Esophagus mucosa (tissue), 1 donor: Measurements from ENCODE around the gene TCF3. TPM values are rescaled to one million over a fixed set of nuclear protein-coding genes. Genes with fewer than 3 reads are reported as not detected.
"Not testable (repeated sequence)": the region's sequence is repeated elsewhere in the genome, so short reads cannot be mapped to it uniquely, and the experiment has no call there.

Experiments used
- ATAC-seq: fragments of 200-7000 bp; cut with Tn5 transposase; one replicate; pipeline ENCODE4 v1.9.1; 2020
- total RNA-seq: library from RNA; stranded (reverse); gene quantifications from one replicate; pipeline ENCODE4 v1.2.4, GENCODE V29; 2023
- donor health status: DM: yes; HTN: yes; CAD: no.

Gene TCF3
- total RNA-seq, 1 donor from 2014 or later = 39.5 TPM

DNA sequence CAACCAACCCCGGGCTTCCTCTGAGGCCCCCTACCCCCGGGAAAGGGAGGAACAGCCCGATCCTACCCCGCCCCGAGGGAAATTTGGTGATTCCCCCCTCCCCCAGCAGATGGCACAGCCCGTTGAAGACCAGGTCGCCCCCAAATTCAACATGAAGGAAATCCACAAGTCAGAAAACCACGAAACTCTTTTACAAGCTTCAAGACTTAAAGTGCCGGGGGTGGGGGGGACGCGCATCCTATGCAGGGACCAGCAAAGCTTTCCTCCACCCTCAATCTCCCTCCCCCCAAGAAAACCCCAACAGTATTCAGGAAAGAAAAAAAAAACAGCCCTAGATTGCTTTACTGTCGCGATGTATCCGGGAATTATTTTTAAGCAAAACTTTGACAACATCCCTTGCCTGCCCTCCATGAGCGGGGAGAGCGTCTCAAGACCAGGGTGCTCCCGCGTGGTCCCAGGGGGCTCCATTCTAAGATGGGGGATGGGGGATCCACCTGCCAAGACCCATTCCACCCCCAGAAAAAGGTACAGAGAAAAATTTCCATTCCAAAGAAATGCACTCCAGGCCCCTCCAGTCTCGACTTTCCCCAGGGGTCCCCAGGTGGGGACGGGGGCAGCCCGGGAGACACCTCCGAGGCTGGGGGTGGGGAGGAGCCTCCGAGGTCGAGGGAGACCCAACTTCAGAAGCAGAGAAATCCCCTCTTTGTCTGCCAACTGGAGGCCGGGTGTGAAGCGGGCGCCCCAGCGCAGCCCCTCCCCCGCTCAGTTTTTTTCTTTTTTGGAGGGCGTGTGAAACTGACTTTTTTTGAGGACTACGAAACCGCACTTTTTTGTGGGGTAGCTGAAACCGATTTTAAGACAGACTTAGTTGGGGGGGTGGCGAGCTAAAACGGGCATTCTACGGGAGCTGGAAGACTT lies 1.5 kb downstream of the TCF3 start:
- no peak for ATAC-seq

DNA sequence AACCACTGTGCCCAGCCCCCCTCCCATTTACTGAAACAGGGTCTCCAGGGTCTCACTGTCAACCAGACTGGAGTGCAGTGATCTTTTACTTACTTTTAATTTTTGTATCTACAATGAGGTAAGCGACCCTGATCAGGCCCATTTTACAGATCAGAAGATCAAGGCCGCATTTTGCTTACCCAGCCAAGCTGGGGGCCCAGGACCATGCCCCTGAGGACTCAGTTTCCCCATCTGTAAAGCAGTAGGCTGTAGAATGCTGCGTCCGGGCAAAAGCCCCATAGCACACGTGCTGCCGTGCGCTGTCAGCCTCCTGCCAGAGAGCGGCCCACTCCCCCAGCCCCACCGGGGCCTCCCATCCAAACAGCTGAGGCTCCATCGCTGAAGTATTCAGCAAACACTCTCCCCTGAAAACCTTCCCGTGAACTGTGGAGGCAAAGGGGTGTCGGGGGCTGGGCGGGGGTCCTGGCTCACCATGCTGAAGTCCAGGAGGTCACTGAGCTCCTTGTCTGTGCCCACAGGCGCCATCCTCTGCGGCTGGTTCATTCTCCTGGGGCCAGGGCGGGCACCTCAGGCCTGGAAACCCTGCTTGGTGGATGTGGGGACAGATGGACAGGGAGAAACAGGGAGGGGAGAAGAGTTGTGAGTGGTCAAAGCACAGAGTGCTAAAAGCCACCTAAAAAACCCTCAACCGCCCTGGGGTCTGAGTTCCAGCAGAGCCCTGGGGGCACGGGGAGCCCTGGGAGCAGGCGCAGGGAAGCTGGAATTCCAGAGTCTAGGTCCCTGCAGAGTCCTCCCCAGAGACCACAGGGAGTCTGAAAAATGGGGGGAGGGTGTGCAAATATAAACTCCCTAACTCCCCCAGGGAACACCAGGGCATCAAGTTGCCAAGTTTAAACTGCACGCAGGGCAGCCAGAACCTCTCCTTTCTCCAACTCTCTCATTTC lies 2.4 kb downstream of the TCF3 start:
- ATAC-seq = no peak

DNA sequence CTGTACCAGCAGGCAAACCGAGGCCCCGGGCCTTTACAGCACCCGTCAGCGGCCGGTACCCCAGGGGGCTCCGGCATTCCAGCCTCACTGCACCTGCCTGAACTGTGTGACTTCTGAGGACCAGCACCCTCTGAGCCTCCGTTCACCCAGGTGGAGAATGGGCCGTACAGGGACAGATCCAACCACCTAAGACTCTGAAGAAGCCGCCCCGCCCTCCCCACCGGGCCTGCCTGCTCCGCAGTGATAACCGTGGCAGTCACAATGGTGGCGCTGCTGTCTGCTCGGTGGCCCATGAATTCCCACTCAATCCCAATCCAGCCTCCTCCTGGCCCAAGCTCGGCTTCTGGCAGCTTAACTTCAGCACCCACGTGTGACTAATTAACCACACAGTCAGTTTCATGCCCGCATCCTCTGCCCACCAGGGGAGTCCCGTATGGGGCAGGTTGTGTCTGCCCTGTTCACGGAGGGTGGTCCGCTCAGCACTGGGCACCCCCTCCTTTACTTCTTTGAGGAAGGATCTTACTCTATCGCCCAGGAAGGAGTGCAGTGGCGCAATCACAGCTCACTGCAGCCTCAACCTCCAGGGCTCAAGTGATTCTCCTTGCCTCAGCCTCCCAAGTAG lies 3.4 kb downstream of the TCF3 start:
- ATAC-seq = no peak

DNA sequence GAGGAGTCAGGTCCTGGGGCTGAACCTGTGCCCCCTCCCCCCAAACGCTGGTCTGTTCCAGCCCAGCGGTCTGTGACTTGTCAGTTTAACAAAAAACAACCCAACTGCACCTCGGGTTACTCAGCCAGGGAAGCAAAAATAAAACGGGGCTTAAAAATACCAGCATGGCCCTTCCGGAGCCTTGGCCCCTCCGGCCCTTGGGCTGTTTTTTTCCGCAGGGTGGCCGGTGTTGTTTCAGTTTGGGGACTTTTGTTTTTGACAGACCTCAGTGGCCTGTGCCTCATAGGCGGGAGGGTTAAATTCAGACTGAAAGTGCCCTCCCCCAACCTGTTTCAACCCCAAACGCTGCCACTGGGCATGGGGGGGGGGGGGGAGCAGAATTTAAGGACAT lies 4.0 kb downstream of the TCF3 start:
- ATAC-seq = no peak

DNA sequence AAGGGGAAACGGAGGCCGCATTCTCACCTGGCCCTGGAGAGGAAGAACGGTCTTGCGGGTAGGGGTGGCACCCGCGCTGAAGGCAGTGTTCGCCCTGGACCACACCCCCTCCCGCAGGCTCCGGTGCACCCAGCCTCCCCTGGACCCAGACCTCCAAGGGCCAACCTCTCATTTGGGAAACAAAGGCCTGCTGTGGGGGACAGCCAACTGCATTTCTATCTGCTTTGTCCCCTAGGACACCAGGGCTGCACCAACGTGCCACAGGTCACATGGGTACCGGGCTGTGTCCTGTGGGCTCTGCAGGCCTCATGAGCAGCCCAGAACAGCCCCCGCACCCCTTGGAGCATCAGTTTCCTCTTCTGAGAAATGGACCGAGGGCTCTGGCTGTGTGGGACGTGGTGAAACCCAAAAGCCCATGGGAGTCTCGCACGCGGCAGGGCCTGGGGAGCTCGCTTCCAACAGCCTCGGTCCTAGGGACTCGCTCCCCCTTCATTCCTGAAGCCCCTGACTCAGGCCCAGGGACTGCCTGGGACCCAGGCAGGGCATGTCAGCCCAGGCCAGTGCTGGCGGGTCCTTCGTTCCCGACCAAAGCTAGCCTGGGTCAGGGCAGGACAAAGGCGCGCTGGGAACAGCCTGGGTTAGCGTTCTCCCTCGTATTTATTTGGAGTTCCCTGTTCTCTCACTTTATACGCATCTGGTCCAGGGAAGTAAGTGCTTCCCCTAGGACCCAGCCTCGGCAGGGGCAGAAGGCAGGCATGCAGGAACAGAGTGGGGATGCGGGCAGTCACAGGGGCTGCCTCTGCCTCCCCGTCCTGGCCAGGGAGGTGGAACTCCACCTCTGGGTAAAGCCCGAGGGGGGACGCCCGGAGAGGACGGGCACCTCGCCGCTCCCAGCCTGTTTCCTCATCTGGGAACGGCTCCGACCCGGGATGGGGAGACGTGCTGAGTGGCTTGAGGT lies 4.6 kb downstream of the TCF3 start:
- ATAC-seq = no peak

DNA sequence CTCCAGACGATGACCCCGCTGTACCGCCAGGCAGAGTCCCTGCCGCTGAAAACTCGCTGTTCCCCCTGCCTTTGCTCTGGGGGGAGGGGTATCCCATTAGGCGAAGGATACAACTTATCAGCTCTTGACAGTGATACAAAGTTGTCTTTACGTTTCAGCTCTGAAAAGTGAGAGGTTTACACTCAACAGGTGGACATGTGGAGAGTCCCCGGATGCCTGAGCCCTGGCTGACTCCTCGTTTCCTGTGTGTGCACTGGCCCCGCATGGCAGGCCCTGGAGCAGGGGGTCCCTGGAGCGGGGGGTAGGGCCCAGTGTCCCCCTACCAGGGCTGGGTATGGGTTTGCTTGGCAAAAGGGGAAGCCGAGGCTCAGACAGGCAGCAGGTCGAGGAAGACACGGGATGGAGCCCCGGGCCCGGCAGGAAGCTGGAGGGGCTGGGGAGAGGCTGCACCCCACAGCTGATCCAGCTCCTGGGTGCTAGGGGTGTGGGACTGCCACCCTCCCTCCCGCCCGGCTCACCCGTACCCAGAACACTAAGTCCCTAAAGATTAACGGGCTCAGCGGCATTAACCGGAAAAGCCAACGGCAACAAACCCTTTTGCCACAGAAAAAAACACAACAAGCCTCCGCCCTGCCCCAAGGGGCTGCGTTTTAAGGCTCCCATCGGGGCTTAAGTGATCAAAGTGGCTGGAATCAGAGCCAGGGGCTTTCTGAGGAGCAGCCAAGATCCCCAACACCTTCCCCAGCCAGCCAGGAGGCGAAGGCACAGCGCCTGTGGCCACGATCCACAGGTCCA lies 5.6 kb downstream of the TCF3 start:
- no peak for ATAC-seq

DNA sequence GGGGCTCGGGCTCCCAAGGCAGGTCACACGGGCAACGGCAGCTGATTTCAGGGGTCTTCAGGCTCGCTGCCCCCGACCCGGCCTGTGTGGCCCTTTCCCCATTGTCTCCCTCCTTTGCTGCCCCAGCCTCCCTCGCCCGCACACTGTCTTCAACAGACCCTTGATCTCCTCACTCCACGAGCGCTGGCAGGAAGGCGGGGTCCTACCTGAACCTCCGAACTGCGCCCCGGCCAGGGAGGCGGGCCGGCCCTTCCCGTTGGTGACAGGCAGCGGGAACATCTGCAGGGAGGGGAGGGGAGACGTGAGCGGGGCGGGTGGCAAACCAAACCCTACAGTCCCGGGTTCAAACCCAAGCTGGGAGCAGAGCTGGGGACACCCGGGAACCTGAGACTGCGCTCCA lies 6.3 kb downstream of the TCF3 start:
- no peak for ATAC-seq

DNA sequence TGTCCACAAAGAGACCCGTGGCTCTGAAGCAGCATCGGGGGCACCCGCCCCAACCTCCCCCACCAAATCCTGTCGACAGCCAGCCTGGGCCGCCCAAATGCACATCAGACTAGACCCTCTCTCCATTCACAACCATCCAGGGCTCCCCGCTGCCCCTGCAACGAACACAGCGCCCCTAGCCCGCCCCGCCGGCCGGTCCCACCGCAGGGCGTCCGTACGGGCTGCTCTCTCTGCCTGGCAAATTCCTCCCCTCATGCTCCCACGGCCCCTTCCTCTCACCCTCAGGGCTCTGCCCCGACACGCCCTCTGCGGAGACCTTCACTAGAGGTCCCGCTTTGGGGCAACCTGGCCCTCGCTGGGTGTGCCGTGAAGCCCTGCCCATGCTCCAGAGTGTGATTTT lies 7.1 kb downstream of the TCF3 start:
- no peak for ATAC-seq

DNA sequence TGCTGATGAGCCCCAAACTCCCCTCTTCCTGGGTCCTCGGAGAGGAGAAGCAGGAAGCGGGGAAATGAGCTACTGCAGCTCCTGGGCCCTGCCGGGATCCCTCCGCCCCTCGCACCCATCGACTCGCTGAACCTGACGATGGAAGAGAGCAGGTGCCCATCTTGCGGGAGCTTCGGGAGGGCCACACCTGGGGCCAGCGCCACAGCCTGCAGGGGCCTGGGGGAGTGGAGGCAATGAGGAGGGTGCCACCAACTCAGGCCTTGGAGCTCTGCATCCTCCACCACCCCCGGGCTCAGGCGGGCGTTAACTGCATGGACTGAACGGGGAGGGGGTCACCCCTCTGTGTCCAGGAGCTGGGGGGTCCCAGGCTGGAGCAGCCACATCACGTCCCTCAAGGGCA lies 8.3 kb downstream of the TCF3 start:
- no peak for ATAC-seq

DNA sequence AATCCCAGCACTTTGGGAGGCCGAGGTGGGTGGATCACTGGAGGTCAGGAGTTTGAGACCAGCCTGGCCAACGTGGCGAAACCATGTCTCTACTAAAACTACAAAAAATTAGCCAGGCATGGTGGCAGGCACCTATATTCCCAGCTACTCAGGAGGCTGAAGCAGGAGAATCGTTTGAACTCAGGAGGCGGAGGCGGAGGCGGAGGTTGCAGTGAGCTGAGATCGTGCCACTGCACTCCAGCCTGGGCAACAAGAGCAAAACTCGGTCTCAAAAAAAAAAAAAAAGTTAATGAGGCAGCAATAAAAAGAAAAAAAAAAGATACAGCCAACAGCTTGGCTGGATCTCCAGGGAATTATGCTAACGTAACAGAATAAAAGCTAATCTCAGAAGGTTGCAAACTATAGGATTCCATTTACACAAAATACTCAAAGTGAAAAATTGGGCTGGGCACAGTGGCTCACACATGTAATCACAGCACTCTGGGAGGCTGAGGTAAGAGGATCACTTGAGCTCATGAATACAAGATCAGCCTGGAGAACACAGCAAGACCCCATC lies 11.4 kb downstream of the TCF3 start:
- not testable (repeated sequence) for ATAC-seq

DNA sequence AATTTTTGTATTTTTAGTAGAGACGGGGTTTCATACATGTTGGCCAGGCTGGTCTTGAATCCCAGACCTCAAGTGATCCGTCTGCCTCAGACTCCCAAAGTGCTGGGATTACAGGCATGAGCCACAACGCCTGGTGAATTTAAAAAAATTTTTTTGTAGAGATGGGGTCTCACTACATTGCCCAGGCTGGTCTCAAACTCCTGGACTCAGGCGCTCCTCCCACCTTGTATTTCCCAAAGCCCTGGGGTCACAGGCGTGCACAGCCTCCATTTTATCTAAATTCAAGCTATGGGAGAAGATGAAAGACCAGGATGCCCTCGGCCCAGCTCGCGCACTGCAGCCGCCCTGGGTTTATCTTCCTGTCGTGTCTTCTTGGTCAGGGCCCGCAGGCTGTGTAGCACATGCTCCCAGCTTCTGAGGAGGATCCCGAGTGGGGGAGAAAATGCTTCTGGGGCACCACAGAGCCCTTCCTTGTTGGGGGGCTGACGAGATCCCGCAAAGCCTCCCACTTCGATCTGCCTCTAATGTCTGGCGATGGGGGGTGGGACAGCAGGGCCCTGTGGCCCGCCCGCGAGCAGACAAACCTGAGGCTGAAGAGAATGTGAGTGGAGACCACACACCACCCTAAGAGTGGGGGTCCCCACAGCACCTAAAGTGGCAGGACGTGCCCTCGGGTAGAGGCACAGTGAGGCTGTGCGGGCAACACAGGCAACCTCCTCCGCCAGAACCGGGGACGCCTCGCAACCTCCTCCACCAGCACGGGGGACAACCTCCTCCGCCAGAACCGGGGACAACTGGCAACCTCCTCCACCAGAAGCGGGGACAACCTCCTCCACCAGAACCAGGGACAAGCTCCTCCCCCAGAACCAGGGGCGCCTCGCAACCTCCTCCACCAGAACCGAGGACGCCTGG lies 15.8 kb downstream of the TCF3 start:
- ATAC-seq = no peak

DNA sequence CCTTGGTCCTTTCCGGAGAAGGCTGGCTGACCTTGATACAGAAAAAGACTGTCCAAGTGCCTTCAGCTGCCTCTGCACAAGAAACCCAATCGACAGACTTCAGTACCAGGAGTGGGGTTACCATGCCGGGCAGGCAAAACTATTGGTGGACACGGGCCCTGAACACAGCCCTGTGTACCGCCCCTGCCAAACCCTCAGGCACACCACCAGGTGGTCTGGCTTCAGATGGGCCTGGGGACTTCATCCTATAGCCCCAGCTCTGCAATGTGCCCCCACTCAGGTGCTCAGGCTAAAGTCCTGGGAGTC lies 17.5 kb downstream of the TCF3 start:
- no peak for ATAC-seq

DNA sequence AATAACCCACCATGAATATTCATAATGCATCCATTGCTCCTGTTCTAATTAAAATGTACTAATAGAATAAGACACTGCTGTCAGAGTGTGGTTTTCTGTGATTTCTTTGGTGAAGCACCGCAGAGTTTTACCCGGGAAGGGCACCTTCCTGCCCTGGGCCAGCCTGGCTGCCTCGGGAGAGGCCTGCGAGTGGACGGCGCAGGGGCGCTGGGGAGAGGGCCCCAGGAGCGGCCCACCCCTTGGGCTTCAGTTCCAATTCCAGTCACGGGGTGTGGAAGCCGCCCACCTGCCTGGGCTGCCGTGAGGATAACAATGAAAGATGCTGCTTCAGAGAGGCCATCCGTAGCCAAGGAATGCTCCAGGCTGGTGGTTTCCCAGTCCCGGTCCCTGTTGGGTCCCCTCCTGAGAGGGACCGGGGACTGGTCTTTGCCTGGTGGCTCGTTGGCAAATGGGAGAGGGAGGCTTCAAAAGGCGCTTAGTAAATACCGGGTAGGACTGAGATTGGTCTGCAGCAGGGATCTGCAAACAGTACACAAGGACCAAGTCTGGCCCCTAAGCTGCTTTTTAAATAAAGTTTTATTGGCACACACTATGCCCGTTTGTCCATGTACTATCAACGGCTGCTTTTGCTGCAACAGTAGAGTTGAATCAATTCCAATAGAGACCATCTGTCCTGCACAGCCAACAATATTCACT lies 18.0 kb downstream of the TCF3 start:
- ATAC-seq = no peak

DNA sequence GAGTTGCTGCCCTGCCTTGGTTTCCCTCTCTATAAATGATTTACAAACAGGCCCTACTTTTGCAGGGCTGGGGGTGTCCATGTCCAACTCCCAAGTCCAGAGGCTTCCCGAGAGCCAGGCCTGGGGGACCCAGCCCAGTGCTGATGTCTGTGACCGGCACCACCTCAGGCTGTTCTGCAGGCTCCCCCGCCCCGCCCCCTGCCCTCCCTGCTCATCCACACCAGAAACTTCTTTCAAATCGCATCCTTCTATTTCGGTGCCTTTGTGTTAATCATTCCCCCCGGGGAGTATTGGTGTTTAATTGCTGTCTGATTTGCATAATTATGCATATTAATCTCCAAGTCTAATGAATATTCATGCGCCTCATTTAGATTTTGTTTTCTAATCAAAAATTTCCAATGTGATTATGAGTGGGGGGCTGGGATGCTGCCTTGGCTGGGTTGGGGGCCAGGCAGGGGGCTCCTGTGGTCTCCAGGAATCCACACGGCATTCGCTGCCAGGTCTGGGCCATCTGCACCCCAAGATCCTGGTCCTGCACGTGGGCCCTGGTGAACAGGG lies 19.1 kb downstream of the TCF3 start:
- ATAC-seq = no peak

DNA sequence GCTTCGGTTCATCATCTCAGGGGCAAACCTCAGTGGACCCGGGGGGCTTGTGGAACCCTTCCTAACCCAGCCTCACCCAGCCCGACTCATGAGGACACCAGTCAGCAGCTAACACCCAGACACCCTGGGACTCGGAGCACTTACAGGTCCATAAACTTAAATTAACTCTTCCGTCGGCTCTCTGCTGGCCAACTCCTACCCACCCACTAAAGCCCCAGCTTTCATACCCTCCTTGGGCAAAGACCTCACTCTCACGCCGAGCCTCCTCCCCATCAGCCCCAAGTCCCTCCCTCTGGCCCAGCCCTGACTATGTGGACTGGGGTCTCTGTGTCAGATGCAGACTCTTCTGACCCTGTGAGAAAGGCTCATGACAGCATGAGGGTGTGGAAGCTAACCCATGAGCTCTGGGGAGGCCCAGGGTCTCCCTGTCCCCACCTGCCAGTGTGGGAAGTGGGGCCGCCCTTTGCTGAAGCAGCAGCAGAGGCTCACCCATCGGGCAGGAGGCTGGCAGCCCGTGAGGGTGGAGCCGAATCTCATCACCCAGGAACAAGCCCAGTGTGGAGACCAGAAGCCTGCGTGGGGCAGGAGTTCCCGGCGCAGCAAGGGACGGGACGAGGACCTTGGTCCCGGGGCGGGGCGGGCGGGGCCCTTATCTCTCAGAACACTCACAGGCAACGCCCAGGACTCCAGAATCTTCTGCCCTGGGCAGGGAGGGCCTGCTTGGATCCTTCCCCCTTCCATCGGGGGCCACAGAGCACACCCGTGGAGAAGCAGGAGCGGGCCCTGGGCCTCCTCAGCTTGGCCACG lies 19.8 kb downstream of the TCF3 start:
- ATAC-seq = no peak

DNA sequence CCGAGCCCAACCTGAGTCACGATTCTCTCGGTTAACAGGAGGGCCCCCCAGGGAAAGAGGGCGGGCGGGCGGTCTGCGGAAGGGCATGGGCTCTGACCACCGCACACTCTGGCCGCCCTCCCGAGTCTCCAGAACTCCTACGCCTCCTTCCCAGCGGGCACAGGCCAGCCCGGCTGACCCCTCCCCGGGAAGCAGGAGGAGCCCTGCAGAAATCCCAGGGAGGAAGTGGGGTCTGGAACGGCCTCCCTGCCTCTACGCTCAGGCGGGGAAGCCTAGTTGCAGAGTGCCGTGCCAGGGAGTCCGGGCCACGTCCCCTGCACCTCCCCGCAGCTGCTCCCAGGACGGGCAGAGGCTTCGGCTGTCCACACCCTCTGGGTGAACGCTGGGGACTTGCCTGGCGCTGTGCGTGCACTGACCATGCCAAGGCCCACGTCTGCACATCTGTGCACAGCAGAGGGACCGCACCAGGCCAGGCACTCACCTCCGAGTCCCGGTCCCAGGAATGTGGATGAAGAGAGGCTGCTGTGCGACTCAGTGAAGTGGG lies 20.8 kb downstream of the TCF3 start:
- ATAC-seq = peak; percentile 31

DNA sequence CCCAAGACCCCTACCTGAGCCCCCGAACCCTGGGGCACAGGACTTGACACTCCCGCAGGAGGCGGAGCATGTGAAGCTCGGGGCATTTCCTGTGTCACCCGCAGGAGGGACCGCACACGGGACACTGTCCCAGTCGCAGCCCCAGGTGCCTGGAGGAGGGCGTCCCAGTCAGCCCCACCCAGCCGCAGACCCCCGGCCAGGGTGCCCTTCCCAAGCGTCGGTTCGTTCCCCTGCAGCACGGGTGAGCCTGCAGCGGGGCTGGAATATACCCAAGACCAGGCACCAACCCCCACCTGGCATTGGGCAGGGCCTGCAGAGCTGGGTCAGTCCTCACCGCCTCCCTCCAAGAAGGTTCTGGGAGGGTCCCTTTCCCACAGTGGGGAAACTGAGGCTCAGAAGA lies 21.6 kb downstream of the TCF3 start:
- no peak for ATAC-seq

DNA sequence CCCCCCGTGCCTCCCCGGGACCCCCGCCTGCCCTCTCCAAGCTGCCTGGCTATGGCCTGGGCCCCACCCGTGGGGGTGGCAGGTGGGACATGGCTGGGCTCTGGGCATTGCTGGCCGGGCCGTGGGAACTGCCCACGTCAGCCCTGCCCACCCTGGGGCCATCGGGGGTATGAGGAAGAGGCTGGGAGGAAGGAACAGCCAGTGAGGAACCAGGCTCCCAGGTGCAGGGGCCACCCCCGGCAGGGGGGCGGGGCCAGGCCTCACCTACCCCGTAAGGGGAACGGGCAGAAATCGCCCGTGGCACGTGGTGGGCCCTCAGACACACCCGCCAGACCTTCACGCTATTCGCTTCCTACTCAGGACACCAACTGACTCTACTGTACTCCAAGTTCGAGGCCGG lies 22.4 kb downstream of the TCF3 start:
- ATAC-seq = no peak
